Left lung (tissue), 10 donors: ENCODE data around the gene FYB1. TPM values are rescaled to one million over a fixed set of nuclear protein-coding genes. Genes with fewer than 3 reads are reported as not detected.

Experiments used
- ATAC-seq: fragments of 200-7000 bp; cut with Tn5 transposase; one replicate; pipeline ENCODE4 v1.9.1; 2020; ENCODE audit warnings: moderate library complexity
- DNase-seq, 4 donors: peaks; one replicate each; pipeline ENCODE4 v3.0.0-alpha.2; 2013 to 2020
- H3K27ac ChIP-seq, 2 donors: fragments of 200-600 bp; sonication (generic) in 1 of 2; one replicate each; pipeline versions ENCODE4 v1.5.0 to v1.8.0; 2020 to 2021
- H3K27me3 ChIP-seq, 2 donors: fragments of 200-600 bp; sonication (generic) in 1 of 2; one replicate each; pipeline versions ENCODE4 v1.5.0 to v1.8.0; 2020 to 2021
- H3K36me3 ChIP-seq, 2 donors: fragments of 200-600 bp; sonication (generic) in 1 of 2; one replicate each; pipeline versions ENCODE4 v1.5.0 to v1.8.0; 2020 to 2021
- H3K4me1 ChIP-seq, 2 donors: fragments of 200-600 bp; one replicate each; pipeline ENCODE4 v1.8.0; 2021
- H3K4me3 ChIP-seq, 2 donors: fragments of 200-600 bp; sonication (generic) in 1 of 2; one replicate each; pipeline versions ENCODE4 v1.5.0 to v1.8.0; 2020 to 2021; ENCODE audit warnings: mild to moderate bottlenecking in 1 of 2
- H3K9me3 ChIP-seq, 2 donors: fragments of 200-600 bp; sonication (generic) in 1 of 2; one replicate each; pipeline versions ENCODE4 v1.5.0 to v1.8.0; 2020 to 2021
- intact Hi-C, 2 donors: fragments of 100-400 bp; cut with DNase I; formaldehyde crosslinking; loops; one replicate each; pipeline versions ENCODE4 v1.11.2 to v1.14.2; 2022
- polyA plus RNA-seq, 6 donors: library from polyadenylated mRNA; unstranded; fragments of 120-200 nt; gene quantifications; one replicate each; pipeline ENCODE4 v1.2.1, GENCODE V29; 2013; ENCODE audit not compliant: insufficient read length in 6 of 6
- total RNA-seq, 2 donors: library from RNA; stranded (reverse); fragmentation: NEBNext Ultra II Directional; extraction: Animal tissue kit (Norgen Biotek cat#: 25700); gene quantifications; one replicate each; pipeline ENCODE4 v1.2.1, GENCODE V29; 2021
- TF ChIP-seq, protein P1 (sequence below), 2 donors: fragments of 200-600 bp; sonication (generic) in 1 of 2; IDR thresholded peaks; one replicate each; pipeline versions ENCODE4 v1.5.0 to v1.8.0; 2021; ENCODE audit warnings: antibody characterized with exemption in 2 of 2
- donor health status: DM: no; HTN: yes; CAD: no.
- donor health status: DM: no; HTN: no; CAD: no.

The FYB1 gene
- total and polyA plus RNA-seq, 8 donors: 3.4 to 93.7 (median 4.4) TPM

- Histone ChIP-seq H3K4me1 (peaks cover 0 to 41% of the 10 kb centered on the region in 2 donors), H3K4me3 (no peak overlapping the region), H3K27me3 (no peaks in the 10 kb centered on the region), H3K9me3 (no peaks in the 10 kb centered on the region), H3K36me3 (no peaks in the 10 kb centered on the region), H3K27ac (no peak overlapping the region)
- no peak for ATAC-seq
- intact Hi-C loops: no loop called here
- DNase-seq: no peak
- TF ChIP-seq, protein P1, sequence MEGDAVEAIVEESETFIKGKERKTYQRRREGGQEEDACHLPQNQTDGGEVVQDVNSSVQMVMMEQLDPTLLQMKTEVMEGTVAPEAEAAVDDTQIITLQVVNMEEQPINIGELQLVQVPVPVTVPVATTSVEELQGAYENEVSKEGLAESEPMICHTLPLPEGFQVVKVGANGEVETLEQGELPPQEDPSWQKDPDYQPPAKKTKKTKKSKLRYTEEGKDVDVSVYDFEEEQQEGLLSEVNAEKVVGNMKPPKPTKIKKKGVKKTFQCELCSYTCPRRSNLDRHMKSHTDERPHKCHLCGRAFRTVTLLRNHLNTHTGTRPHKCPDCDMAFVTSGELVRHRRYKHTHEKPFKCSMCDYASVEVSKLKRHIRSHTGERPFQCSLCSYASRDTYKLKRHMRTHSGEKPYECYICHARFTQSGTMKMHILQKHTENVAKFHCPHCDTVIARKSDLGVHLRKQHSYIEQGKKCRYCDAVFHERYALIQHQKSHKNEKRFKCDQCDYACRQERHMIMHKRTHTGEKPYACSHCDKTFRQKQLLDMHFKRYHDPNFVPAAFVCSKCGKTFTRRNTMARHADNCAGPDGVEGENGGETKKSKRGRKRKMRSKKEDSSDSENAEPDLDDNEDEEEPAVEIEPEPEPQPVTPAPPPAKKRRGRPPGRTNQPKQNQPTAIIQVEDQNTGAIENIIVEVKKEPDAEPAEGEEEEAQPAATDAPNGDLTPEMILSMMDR (IDR thresholded peaks at IDR 0.05): no peak
Measured at GRCh38 chr5:39160576-39161213, 58.7 kb downstream of the FYB1 start.

DNA sequence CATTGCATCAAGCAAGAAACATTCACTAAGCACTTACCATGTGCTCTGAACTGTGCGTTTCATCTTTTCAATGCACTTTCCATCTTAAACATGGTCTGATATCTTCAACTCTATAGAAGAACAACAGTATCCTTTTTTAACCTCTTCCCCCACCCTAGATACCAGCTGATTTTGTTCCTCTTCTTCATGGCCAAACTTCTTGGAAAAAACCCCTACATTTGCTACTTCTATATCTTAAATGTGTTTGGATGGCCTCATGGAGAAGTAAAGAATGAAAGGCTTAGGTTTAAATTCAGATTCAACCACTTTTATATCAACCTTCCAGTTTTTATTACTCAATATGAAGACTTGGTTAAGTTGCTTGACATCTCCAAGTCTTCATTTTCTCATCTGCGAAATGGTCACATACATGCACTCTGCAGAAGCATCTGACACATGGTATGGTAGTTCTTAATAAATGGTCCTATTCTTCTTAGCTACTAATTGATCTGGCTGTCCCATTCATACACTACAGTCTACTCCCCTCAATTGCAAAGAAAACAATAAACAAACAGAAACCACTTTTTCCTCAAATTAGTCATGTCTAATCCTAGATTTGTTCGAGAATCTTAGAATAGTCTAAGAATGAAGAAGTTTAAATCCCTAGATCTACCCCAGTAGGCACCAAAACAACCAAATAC lies 59.4 kb downstream of the FYB1 start:
- no peaks in the 10 kb centered on the region for H3K9me3 ChIP-seq
- H3K36me3 ChIP-seq: no peaks in the 10 kb centered on the region
- peaks cover 0 to 38% of the 10 kb centered on the region in 2 donors for H3K4me1 ChIP-seq
- ATAC-seq: no peak
- no peak overlapping the region for H3K27ac ChIP-seq
- DNase-seq: no peak
- intact Hi-C loops: no loop called here
- H3K27me3 ChIP-seq: no peaks in the 10 kb centered on the region
- TF ChIP-seq, protein P1 (IDR thresholded peaks at IDR 0.05): no peak
- H3K4me3 ChIP-seq: no peak overlapping the region

DNA sequence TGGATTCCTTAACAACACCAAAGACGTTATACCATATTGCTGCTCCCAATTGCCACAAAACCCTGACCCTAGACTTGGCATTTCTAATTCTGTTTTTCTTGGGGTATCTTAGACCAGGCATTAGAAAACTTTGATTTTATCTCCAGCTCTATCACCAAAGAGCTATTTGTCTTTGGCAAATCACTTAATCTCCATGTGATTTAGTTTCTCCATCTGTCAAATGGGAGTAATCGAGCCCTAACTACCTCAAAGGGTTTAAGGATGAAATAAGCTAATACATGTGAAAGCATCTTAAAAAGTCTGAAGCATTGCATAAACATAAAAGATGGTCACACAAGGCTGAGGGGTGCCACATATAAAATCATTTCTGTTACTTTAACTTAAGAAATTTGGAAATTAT lies 60.6 kb downstream of the FYB1 start:
- TF ChIP-seq, protein P1 (IDR thresholded peaks at IDR 0.05): no peak
- no peak for ATAC-seq

GRCh38 chr5:39158127-39158593 lies 61.2 kb downstream of the FYB1 start:
- Histone ChIP-seq H3K4me3 (no peak overlapping the region), H3K36me3 (peaks cover 0 to 7% of the 10 kb centered on the region in 2 donors), H3K9me3 (no peaks in the 10 kb centered on the region), H3K27ac (no peak overlapping the region), H3K27me3 (no peaks in the 10 kb centered on the region), H3K4me1 (peaks cover 0 to 23% of the 10 kb centered on the region in 2 donors)
- intact Hi-C loops: no loop called here
- DNase-seq (peak in 1 of 4 donors; percentile 45), ATAC-seq (peak; percentile 49)
- TF ChIP-seq, protein P1 (IDR thresholded peaks at IDR 0.05): no peak

More for the DNA sequence above, 60.6 kb downstream of the FYB1 start:
- H3K27me3 ChIP-seq: no peaks in the 10 kb centered on the region
- H3K27ac ChIP-seq: no peak overlapping the region
- H3K4me3 ChIP-seq: no peak overlapping the region
- no peaks in the 10 kb centered on the region for H3K9me3 ChIP-seq
- DNase-seq: no peak
- intact Hi-C loops: no loop called here
- H3K4me1 ChIP-seq: peaks cover 0 to 27% of the 10 kb centered on the region in 2 donors
- H3K36me3 ChIP-seq: peaks cover 0 to under 1% of the 10 kb centered on the region in 2 donors

GRCh38 chr5:39157701-39158100 lies 61.7 kb downstream of the FYB1 start:
- Histone ChIP-seq H3K4me3 (no peak overlapping the region), H3K9me3 (no peaks in the 10 kb centered on the region), H3K27ac (peak overlapping the region in 1 of 2 donors; percentile 18), H3K36me3 (peaks cover 0 to 12% of the 10 kb centered on the region in 2 donors), H3K27me3 (no peaks in the 10 kb centered on the region), H3K4me1 (peaks cover 0 to 23% of the 10 kb centered on the region in 2 donors)
- no peak for DNase-seq
- TF ChIP-seq, protein P1 (IDR thresholded peaks at IDR 0.05): no peak
- intact Hi-C loops: no loop called here
- no peak for ATAC-seq
